SH-SY5Y (cell line): Measurements from ENCODE around the gene HAUS2.

Experiments used
- GATA2 ChIP-seq: IDR thresholded peaks from 2 replicates; pipeline ENCODE4 v1.6.1; 2011; ENCODE audit warnings: mild to moderate bottlenecking, low read depth, low read length
- GATA3 ChIP-seq: IDR thresholded peaks from 2 replicates; pipeline ENCODE4 v1.6.1; 2011; ENCODE audit warnings: low read depth, mild to moderate bottlenecking, low read length, moderate library complexity

GRCh38 chr15:42508263-42508690 lies 40.4 kb upstream of the HAUS2 start:
- TF ChIP-seq GATA2: no peak
- no peak for TF ChIP-seq GATA3
